ELR (cell line): ENCODE data around the gene PBX4.
A peak's percentile ranks its signal among the peaks of the same experiment; 100 is the strongest.

Experiments used
- DNase-seq: peaks from one replicate; pipeline ENCODE4 v3.0.0-alpha.2; 2015; ENCODE audit warnings: low read depth

Gene PBX4

GRCh38 chr19:19540064-19540714, 78.3 kb downstream of the PBX4 start:
- peak; percentile 58 for DNase-seq

- no peak for DNase-seq
Observed at GRCh38 chr19:19539698-19540063, 78.8 kb downstream of the PBX4 start.

- DNase-seq = no peak
Observed at GRCh38 chr19:19538785-19539166, 79.7 kb downstream of the PBX4 start.

GRCh38 chr19:19538061-19538784, 80.3 kb downstream of the PBX4 start, which contains the start of gene CILP2:
TSS of gene CILP2 (plus strand) at chr19:19538265. CDS start at chr19:19538350, 85 bp downstream.
- peak; percentile 42 for DNase-seq

DNA sequence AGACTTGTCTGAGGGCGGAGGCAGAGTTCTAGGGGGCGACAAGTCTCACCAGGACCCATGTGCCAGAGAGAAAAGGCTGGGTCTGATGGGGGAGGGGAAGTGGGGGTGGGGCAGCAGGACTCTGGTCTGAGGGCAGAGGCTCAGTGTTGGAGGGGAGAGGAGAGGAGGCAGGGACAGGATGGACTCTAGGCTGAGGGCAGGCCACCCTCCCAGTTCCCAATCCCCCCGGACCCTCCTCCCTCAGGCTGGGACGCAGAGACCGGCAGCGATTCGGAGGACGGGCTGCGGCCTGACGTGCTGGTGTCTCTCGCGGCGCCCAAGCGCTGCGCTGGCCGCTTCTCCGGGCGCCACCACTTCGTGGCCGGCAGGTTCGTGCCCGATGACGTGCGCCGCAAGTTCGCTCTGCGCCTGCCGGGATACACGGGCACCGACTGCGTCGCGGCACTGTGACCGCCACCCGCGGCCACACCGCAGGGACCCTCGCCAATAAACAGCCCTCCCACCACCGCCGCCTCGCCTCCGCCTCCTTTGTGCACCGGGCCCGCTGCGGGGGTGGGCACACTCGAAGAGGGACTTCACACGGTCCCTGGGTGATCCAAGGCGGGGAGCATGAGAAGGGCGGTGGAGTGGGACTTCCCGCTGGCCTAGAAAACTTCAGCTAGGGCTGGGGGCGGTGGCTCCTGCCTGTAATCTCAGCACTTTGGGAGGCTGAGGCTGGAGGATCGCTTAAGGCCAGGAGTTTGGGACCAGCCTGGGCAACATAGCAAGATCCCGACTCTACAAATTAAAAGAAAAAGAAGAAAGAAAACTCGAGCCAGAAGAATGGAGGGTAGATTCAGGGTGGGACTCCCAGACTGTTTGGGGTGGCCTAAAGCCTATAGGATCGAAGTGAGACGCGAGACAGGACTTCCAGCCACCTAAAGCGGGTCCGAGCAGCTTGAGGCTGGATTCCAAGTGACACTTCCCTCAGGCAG, 81.1 kb downstream of the PBX4 start:
- DNase-seq = no peak

DNA sequence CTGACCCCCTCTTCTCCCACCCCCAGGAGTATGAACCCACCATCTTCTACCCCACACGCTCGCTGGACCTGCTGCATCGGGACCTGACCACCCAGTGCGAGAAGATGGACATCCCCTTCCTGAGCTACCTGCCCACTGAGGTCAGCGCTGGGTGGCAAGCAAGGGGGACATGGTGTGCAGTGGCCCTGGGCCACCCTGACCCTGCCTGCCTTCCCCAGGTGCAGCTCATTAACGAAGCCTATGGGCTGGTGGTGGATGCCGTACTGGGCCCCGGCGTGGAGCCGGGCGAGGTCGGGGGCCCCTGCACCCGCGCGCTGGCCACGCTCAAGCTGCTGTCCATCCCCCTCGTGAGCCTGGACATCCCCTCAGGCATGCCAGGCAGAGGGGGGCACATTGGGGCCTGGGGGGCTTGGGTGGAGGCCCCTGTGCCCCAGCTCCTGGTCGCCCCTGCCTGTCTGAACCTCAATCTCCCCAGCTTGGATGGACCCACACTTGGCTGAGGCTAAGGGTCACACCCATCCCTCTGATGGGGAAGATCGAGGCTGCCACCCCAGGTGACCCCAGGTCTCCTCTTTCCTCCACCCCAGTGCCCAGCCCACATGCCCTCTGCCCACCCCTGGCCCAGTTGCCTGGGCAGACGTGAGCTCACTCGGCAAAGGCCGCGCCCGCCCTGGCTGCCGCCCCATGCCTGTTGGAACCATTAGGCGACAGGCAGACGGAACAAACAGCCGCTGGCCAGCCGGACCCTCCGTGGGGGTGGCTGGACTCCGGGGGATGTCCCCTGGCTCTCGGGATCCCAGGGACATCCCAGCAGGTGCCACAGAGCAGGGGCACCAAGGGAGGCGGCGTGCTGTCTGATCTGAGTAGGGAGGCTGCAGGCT, 82.9 kb downstream of the PBX4 start:
- DNase-seq = no peak

DNA sequence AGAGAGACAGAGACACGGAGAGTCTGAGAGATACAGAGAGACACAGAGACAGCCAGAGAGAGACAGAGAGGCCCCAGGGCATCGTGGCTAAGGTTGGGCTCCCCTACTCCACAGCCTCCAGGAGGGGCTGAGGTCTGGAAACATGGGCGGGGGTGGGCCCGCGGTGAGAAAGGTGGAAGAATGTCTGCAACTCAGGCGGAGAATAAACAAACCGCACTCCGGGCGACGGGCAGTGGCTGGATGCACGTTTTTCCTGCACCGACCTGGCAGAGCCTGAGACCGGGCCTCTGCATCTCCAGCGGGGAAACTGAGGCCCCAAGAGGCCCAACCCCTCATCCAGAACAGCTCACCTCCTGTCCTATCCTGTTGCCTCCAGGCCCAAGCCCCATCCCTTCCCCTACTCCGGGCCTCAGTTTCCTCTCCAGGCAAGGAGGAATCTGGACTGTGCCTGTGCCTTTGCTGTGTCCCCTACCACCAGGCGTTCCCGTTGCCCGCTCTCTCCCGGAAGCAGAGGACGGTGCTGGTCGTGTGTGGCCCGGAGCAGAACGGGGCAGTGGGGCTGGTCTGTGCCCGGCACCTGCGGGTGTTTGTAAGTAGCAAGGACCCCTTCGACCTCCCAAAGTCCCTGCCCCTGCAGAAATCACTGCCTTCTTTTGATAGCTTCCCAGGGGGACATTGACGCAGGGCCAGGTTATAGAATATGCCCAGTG, 83.8 kb downstream of the PBX4 start:
- DNase-seq = no peak

DNA sequence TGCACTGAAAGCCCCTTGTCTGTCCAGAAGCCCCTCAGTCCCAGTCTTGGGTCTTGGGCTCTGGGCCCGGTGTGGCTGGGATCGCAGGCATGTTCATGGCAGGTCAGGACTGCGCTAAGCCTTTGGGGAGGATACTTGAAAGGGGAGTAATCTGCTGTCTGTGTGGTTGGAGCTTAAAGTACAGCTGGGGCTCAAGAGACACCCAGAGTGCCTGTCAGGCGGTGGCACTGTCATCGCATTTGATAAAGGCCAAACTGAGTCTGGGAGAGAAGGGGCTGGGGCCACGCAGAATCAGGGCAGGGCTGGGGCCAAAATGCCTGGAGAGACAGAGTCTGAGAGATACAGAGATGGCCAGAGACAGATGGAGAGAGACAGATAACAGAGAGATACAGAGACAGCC, 84.6 kb downstream of the PBX4 start:
- DNase-seq = no peak

GRCh38 chr19:19532806-19533701, 85.4 kb downstream of the PBX4 start:
- DNase-seq = no peak

GRCh38 chr19:19531951-19532805, 86.3 kb downstream of the PBX4 start:
- DNase-seq = peak; percentile 77

DNA sequence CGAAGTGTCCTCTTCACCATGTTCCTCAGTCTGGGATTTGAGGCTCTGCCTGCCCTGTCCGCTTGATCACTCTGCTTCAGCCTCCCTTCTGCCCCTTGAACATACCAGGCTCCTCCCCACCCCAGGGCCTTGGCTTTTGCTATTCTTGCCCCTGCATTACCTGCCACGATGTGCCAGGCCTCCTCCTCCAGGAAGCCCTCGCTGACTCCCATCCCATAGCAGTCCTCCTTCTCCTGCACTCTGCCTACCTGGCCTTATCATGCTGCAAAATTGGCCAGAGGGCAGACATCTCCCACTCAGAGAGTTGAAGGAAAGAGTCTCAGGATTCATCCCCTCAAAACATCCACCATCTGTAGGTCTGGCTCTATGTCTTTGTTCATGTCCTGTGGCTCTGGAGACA, 87.6 kb downstream of the PBX4 start:
- no peak for DNase-seq

GRCh38 chr19:19530423-19530804, 88.1 kb downstream of the PBX4 start:
- DNase-seq = peak; percentile 34

GRCh38 chr19:19529783-19530422, 88.6 kb downstream of the PBX4 start:
- DNase-seq = no peak

- DNase-seq = no peak
Observed at GRCh38 chr19:19528721-19529490, 89.6 kb downstream of the PBX4 start, which contains the start of gene YJEFN3. TSS of gene YJEFN3 (plus strand) at chr19:19528911. CDS start at chr19:19528933, 22 bp downstream.

GRCh38 chr19:19527674-19528625, 90.5 kb downstream of the PBX4 start:
- DNase-seq = no peak

GRCh38 chr19:19527371-19527656, 91.2 kb downstream of the PBX4 start:
- no peak for DNase-seq
